Measurements from ENCODE around the gene OSTM1. TPM values are rescaled to one million over a fixed set of nuclear protein-coding genes. Genes with fewer than 3 reads are reported as not detected.
A peak's percentile ranks its signal among the peaks of the same experiment; 100 is the strongest.

OSTM1 gene
- total RNA-seq (10 to 100 TPM; 16.3 to 20.9 TPM), total RNA-seq (20.6 to 102 (median 53.4) reads per million in 172 experiments)
- polyA plus RNA-seq (2013, experiment 1 of 2): 29.9 TPM
- polyA plus RNA-seq (2013, experiment 2 of 2): 36.8 TPM

GRCh38 chr6:108074359-108075144, at the start of gene OSTM1:
OSTM1 (minus strand) TSS chr6:108074741; CDS start chr6:108074651, 90 bp downstream.
- no peak for TF ChIP-seq CTCF (IDR thresholded peaks at IDR 0.05)
- peak within 1 kb of the TSS; percentile 91 for H3K27ac Mint-ChIP-seq
- intact Hi-C loops (cut with DNase I, micrococcal nuclease): loop anchor here (2.0 to 10.0 kb wide), 9 partner anchors 116 to 1752 kb away; partner anchors contain the start of genes SEC63 (in 2 of the 2), AFG1L (in 1 of the 2), ARMC2 (in 1 of the 2) and MTRES1 (in 1 of the 2)
- peaks cover 6% of the 10 kb centered on the region for H3K27me3 Mint-ChIP-seq
- DNase-seq (peak; percentile 84 to 97 (median 94)), ATAC-seq (ENCODE audit: poor library complexity) (peak; percentile 94)
- H3K4me3 Mint-ChIP-seq: peak within 1 kb of the TSS; percentile 93
- no peaks in the 10 kb centered on the region for H3K9me3 Mint-ChIP-seq
- H3K4me1 ChIP-seq (ENCODE audit: insufficient read depth, low read length): peaks cover 22% of the 10 kb centered on the region
- H3K36me3 Mint-ChIP-seq (ENCODE audit: low read depth): peaks cover 9% of the 10 kb centered on the region
- H3K4me1 Mint-ChIP-seq (ENCODE audit: low read depth): peaks cover 27% of the 10 kb centered on the region
- peak within 1 kb of the TSS; percentile 99 for H3K4me3 ChIP-seq (ENCODE audit: low read length)
- no peaks in the 10 kb centered on the region for H3K36me3 ChIP-seq (ENCODE audit: insufficient read depth, low read length)
- CTCF ChIA-PET: interaction anchor here (1.0 kb wide), 1 partner anchor 25 kb away, joined by 3 read pairs; no protein-coding TSS in a partner anchor
- H3K9me3 ChIP-seq (ENCODE audit: control insufficient read depth in 1 of 2, insufficient read depth in 1 of 2, low read length in 2 of 2): no peaks in the 10 kb centered on the region
- H3K27me3 ChIP-seq (ENCODE audit: control insufficient read depth in 1 of 2, insufficient read depth in 2 of 2, low read length in 2 of 2): no peaks in the 10 kb centered on the region
- H3K27ac ChIP-seq (ENCODE audit: low read depth in 1 of 2, low read length in 2 of 2): peak within 1 kb of the TSS; percentile 50 to 64
- POLR2A ChIA-PET: interaction anchor here (1.4 kb wide), 1 partner anchor 485 kb away, joined by 3 read pairs; no protein-coding TSS in a partner anchor

- peaks cover 10% of the 10 kb centered on the region for H3K4me1 ChIP-seq (ENCODE audit: insufficient read depth, low read length)
- peaks cover 13% of the 10 kb centered on the region for H3K4me1 Mint-ChIP-seq (ENCODE audit: low read depth)
- H3K9me3 Mint-ChIP-seq: no peaks in the 10 kb centered on the region
- ChIA-PET POLR2A (no interaction called here), CTCF (no interaction called here)
- no peak for TF ChIP-seq CTCF (IDR thresholded peaks at IDR 0.05)
- H3K27me3 ChIP-seq (ENCODE audit: control insufficient read depth in 1 of 2, insufficient read depth in 2 of 2, low read length in 2 of 2): peaks cover 55 to 95% of the 10 kb centered on the region in 2 experiments
- peaks cover 99% of the 10 kb centered on the region for H3K27me3 Mint-ChIP-seq
- peaks cover 0 to 5% of the 10 kb centered on the region in 2 experiments for H3K9me3 ChIP-seq (ENCODE audit: control insufficient read depth in 1 of 2, insufficient read depth in 1 of 2, low read length in 2 of 2)
- H3K4me3 ChIP-seq (ENCODE audit: low read length): no peak overlapping the region
- H3K36me3 Mint-ChIP-seq (ENCODE audit: low read depth): no peaks in the 10 kb centered on the region
- ATAC-seq (ENCODE audit: poor library complexity): no peak
- no peak overlapping the region for H3K27ac ChIP-seq (ENCODE audit: low read depth in 1 of 2, low read length in 2 of 2)
- DNase-seq: no peak
- H3K27ac Mint-ChIP-seq: no peak overlapping the region
- intact Hi-C loops (cut with DNase I, micrococcal nuclease): loop anchor here in 1 of 2 experiments (5.0 kb wide), 1 partner anchor 38 kb away; no protein-coding TSS in a partner anchor
- H3K36me3 ChIP-seq (ENCODE audit: insufficient read depth, low read length): no peaks in the 10 kb centered on the region
- H3K4me3 Mint-ChIP-seq: no peak overlapping the region
Measured at GRCh38 chr6:108123946-108124345, 49.4 kb upstream of the OSTM1 start.

- CTCF ChIA-PET: no interaction called here
- DNase-seq (no peak), ATAC-seq (ENCODE audit: poor library complexity) (no peak)
- H3K9me3 Mint-ChIP-seq: no peaks in the 10 kb centered on the region
- Histone ChIP-seq H3K36me3 (ENCODE audit: insufficient read depth, low read length) (no peaks in the 10 kb centered on the region), H3K27ac (ENCODE audit: low read depth in 1 of 2, low read length in 2 of 2) (no peak overlapping the region), H3K4me3 (ENCODE audit: low read length) (no peak overlapping the region), H3K9me3 (ENCODE audit: control insufficient read depth in 1 of 2, insufficient read depth in 1 of 2, low read length in 2 of 2) (peaks cover 0 to 5% of the 10 kb centered on the region in 2 experiments), H3K4me1 (ENCODE audit: insufficient read depth, low read length) (peaks cover 15% of the 10 kb centered on the region), H3K27me3 (ENCODE audit: control insufficient read depth in 1 of 2, insufficient read depth in 2 of 2, low read length in 2 of 2) (peaks cover 54 to 95% of the 10 kb centered on the region in 2 experiments)
- H3K36me3 Mint-ChIP-seq (ENCODE audit: low read depth): no peaks in the 10 kb centered on the region
- POLR2A ChIA-PET: no interaction called here
- H3K27ac Mint-ChIP-seq: no peak overlapping the region
- peaks cover 99% of the 10 kb centered on the region for H3K27me3 Mint-ChIP-seq
- intact Hi-C loops (cut with DNase I, micrococcal nuclease): loop anchor here in 1 of 2 experiments (5.0 kb wide), 1 partner anchor 39 kb away; no protein-coding TSS in a partner anchor
- TF ChIP-seq CTCF (IDR thresholded peaks at IDR 0.05): no peak
- no peak overlapping the region for H3K4me3 Mint-ChIP-seq
- peaks cover 18% of the 10 kb centered on the region for H3K4me1 Mint-ChIP-seq (ENCODE audit: low read depth)
Measured at GRCh38 chr6:108123481-108123929, 49.0 kb upstream of the OSTM1 start.

Measured in CD4-positive, alpha-beta T cell (primary cell).